K562 (cell line): Measurements from ENCODE around the gene SLC2A4.

Source experiments
- CREB1 ChIP-seq, 2 experiments: sonication (generic) in 1 of 2; formaldehyde crosslinking in 1 of 2; IDR thresholded peaks; 2 replicates each; pipeline versions ENCODE4 v1.6.1 to v1.8.0; 2012 to 2022; ENCODE audit warnings: inconsistent platforms in 1 of 2, mild to moderate bottlenecking in 1 of 2, missing genetic modification reagents in 1 of 2, moderate library complexity in 1 of 2
- GTF2F1 ChIP-seq: IDR thresholded peaks from 2 replicates; pipeline ENCODE4 v1.6.1; 2011; ENCODE audit warnings: low read depth, low read length, improper control_type of control experiment
- HNRNPK ChIP-seq: fragments of 200-400 bp; formaldehyde crosslinking; IDR thresholded peaks from one replicate; pipeline ENCODE4 v1.6.1; 2018; ENCODE audit warnings: mild to moderate bottlenecking, low read depth, low read length; ENCODE audit not compliant: poor library complexity, severe bottlenecking
- JUNB ChIP-seq: fragments of 450-650 bp; formaldehyde crosslinking; conservative IDR thresholded peaks from 2 replicates; pipeline ENCODE4 v1.4.0; 2020; ENCODE audit warnings: mild to moderate bottlenecking
- NBN ChIP-seq: fragments of 450-650 bp; IDR thresholded peaks from 2 replicates; pipeline ENCODE4 v1.6.1; 2016; ENCODE audit warnings: low read depth, mild to moderate bottlenecking
- RAD51 ChIP-seq: fragments of 450-650 bp; IDR thresholded peaks from 2 replicates; pipeline ENCODE4 v1.7.1; 2016; ENCODE audit warnings: low read depth, mild to moderate bottlenecking, borderline replicate concordance
- SIX5 ChIP-seq, 2 experiments: IDR thresholded peaks; 2 replicates each; pipeline ENCODE4 v1.6.1; 2011; ENCODE audit warnings: low read length in 2 of 2, borderline replicate concordance in 1 of 2, low read depth in 1 of 2, mild to moderate bottlenecking in 1 of 2, moderate library complexity in 1 of 2; ENCODE audit not compliant: insufficient read depth in 1 of 2
- SREBF2 ChIP-seq: sonication (generic); formaldehyde crosslinking; IDR thresholded peaks from 2 replicates; pipeline ENCODE4 v1.4.0; 2020; ENCODE audit warnings: mild to moderate bottlenecking, missing genetic modification reagents
- TFAM ChIP-seq: fragments of 250-450 bp; sonication (Bioruptor Pico); conservative IDR thresholded peaks from 2 replicates; pipeline ENCODE4 v1.5.0; 2021; ENCODE audit warnings: mild to moderate bottlenecking, moderate library complexity
- ZNF57 ChIP-seq: fragments of 450-650 bp; formaldehyde crosslinking; IDR thresholded peaks from 2 replicates; pipeline ENCODE4 v1.4.0; 2020; ENCODE audit warnings: mild to moderate bottlenecking, moderate library complexity
- TF ChIP-seq, protein P1 (sequence below), 2 experiments: fragments of 450-650 bp in 1 of 2; sonication (generic) in 1 of 2; formaldehyde crosslinking; conservative IDR thresholded peaks; 2 replicates each; pipeline versions ENCODE4 v1.4.0 to v1.8.1; 2020 to 2022; ENCODE audit warnings: mild to moderate bottlenecking in 1 of 2, missing genetic modification reagents in 1 of 2
- TF ChIP-seq, protein P2 (sequence below): sonication (generic); formaldehyde crosslinking; IDR thresholded peaks from 2 replicates; pipeline ENCODE4 v1.5.0; 2020; ENCODE audit warnings: missing genetic modification reagents

DNA sequence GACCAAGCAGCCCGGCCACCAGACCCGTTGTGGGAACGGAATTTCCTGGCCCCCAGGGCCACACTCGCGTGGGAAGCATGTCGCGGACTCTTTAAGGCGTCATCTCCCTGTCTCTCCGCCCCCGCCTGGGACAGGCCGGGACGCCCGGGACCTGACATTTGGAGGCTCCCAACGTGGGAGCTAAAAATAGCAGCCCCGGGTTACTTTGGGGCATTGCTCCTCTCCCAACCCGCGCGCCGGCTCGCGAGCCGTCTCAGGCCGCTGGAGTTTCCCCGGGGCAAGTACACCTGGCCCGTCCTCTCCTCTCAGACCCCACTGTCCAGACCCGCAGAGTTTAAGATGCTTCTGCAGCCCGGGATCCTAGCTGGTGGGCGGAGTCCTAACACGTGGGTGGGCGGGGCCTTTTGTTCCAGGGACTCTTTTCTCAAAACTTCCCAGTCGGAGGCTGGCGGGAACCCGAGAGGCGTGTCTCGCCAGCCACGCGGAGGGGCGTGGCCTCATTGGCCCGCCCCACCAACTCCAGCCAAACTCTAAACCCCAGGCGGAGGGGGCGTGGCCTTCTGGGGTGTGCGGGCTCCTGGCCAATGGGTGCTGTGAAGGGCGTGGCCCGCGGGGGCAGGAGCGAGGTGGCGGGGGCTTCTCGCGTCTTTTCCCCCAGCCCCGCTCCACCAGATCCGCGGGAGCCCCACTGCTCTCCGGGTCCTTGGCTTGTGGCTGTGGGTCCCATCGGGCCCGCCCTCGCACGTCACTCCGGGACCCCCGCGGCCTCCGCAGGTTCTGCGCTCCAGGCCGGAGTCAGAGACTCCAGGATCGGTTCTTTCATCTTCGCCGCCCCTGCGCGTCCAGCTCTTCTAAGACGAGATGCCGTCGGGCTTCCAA, at the start of gene SLC2A4:
- TF ChIP-seq GTF2F1 (no peak), JUNB (no peak), TFAM (CRISPR knock-in tag) (no peak), HNRNPK (no peak), SIX5 (IDR thresholded peaks at IDR 0.05; ENCODE audit: borderline replicate concordance in 1 of 2, insufficient read depth in 1 of 2, low read depth in 1 of 2, low read length in 2 of 2) (no peak), CREB1 (IDR thresholded peaks at IDR 0.05) (no peak), CREB1 (CRISPR knock-in tag; IDR thresholded peaks at IDR 0.05) (no peak), ZNF57 (CRISPR knock-in tag) (no peak), NBN (no peak), RAD51 (no peak), SREBF2 (no peak)
- TF ChIP-seq, protein P1, sequence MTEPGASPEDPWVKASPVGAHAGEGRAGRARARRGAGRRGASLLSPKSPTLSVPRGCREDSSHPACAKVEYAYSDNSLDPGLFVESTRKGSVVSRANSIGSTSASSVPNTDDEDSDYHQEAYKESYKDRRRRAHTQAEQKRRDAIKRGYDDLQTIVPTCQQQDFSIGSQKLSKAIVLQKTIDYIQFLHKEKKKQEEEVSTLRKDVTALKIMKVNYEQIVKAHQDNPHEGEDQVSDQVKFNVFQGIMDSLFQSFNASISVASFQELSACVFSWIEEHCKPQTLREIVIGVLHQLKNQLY (CRISPR knock-in tag; conservative IDR thresholded peaks at IDR 0.05) = no peak
- TF ChIP-seq, protein P2, sequence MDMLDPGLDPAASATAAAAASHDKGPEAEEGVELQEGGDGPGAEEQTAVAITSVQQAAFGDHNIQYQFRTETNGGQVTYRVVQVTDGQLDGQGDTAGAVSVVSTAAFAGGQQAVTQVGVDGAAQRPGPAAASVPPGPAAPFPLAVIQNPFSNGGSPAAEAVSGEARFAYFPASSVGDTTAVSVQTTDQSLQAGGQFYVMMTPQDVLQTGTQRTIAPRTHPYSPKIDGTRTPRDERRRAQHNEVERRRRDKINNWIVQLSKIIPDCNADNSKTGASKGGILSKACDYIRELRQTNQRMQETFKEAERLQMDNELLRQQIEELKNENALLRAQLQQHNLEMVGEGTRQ (CRISPR knock-in tag) = no peak
